Neuronal stem cell (in vitro differentiated cells): ENCODE measurements around the gene AP2M1.
A peak's percentile ranks its signal among the peaks of the same experiment; 100 is the strongest.

ENCODE experiments used
- DNase-seq: peaks from one replicate; pipeline ENCODE4 v3.0.0-alpha.2; 2013; ENCODE audit warnings: low spot score
- H2AFZ ChIP-seq: one replicate; pipeline ENCODE4 v1.6.1; 2013; ENCODE audit warnings: mild to moderate bottlenecking, low read length, inconsistent platforms
- H2AK5ac ChIP-seq: 2 replicates; pipeline ENCODE4 v1.6.1; 2013; ENCODE audit warnings: low read depth, mild to moderate bottlenecking, inconsistent platforms, low read length, moderate library complexity, mixed read lengths
- H2BK120ac ChIP-seq: 2 replicates; pipeline ENCODE4 v1.6.1; 2013; ENCODE audit warnings: low read depth, mild to moderate bottlenecking, inconsistent platforms, low read length, moderate library complexity, mixed read lengths
- H2BK12ac ChIP-seq: one replicate; pipeline ENCODE4 v1.6.1; 2013; ENCODE audit warnings: low read length, inconsistent platforms
- H2BK15ac ChIP-seq: 2 replicates; pipeline ENCODE4 v1.6.1; 2013; ENCODE audit warnings: mild to moderate bottlenecking, low read length, inconsistent platforms, mixed read lengths
- H2BK5ac ChIP-seq: one replicate; pipeline ENCODE4 v1.6.1; 2013; ENCODE audit warnings: inconsistent platforms, mild to moderate bottlenecking, low read length, moderate library complexity
- H3K14ac ChIP-seq: one replicate; pipeline ENCODE4 v1.6.1; 2013; ENCODE audit warnings: low read length, inconsistent platforms
- H3K18ac ChIP-seq: 2 replicates; pipeline ENCODE4 v1.6.1; 2013; ENCODE audit warnings: low read length, inconsistent platforms
- H3K23ac ChIP-seq: 2 replicates; pipeline ENCODE4 v1.6.1; 2013; ENCODE audit warnings: low read depth, mild to moderate bottlenecking, mixed read lengths, low read length, inconsistent platforms; ENCODE audit not compliant: poor library complexity
- H3K27ac ChIP-seq: replicated peaks from 3 replicates; pipeline ENCODE4 v1.5.1; 2013; ENCODE audit warnings: low read length, inconsistent platforms
- H3K27me3 ChIP-seq, 3 experiments: 2 replicates each; pipeline ENCODE4 v1.6.1; 2013; ENCODE audit warnings: low read length in 3 of 3, mild to moderate bottlenecking in 2 of 3, inconsistent platforms in 1 of 3, low read depth in 1 of 3, mixed read lengths in 1 of 3, moderate library complexity in 1 of 3; ENCODE audit not compliant: control insufficient read depth in 3 of 3, insufficient read depth in 3 of 3
- H3K36me3 ChIP-seq, 2 donors: replicated peaks in 1 of 2; 2 replicates each; pipeline ENCODE4 v1.6.1; 2013; ENCODE audit warnings: low read length in 2 of 2; ENCODE audit not compliant: control insufficient read depth in 2 of 2, insufficient read depth in 2 of 2
- H3K4ac ChIP-seq: 2 replicates; pipeline ENCODE4 v1.6.1; 2013; ENCODE audit warnings: inconsistent platforms, mild to moderate bottlenecking, low read length, moderate library complexity
- H3K4me1 ChIP-seq, 2 donors: 1 replicate in 1 of 2; 2 replicates in 1 of 2; pipeline ENCODE4 v1.6.1; 2013; ENCODE audit warnings: low read length in 2 of 2, low read depth in 1 of 2; ENCODE audit not compliant: control insufficient read depth in 2 of 2, insufficient read depth in 1 of 2
- H3K4me2 ChIP-seq: one replicate; pipeline ENCODE4 v1.6.1; 2013; ENCODE audit warnings: mild to moderate bottlenecking, low read length, inconsistent platforms; ENCODE audit not compliant: insufficient read depth, poor library complexity, severe bottlenecking
- H3K4me3 ChIP-seq, 2 donors: 2 replicates each; pipeline ENCODE4 v1.5.1; 2013; ENCODE audit warnings: low read length in 2 of 2, mild to moderate bottlenecking in 2 of 2, inconsistent platforms in 1 of 2, moderate library complexity in 1 of 2
- H3K79me1 ChIP-seq: one replicate; pipeline ENCODE4 v1.6.1; 2013; ENCODE audit warnings: low read depth, mild to moderate bottlenecking, inconsistent platforms, low read length, moderate library complexity
- H3K9ac ChIP-seq: one replicate; pipeline ENCODE4 v1.6.1; 2013; ENCODE audit warnings: mild to moderate bottlenecking, low read depth, low read length, inconsistent platforms; ENCODE audit not compliant: poor library complexity
- H3K9me3 ChIP-seq, 2 donors: replicated peaks in 1 of 2; 2 replicates each; pipeline versions ENCODE3 to v1.6.1; 2013; ENCODE audit warnings: low read length in 2 of 2, mild to moderate bottlenecking in 2 of 2, inconsistent platforms in 1 of 2, low read depth in 1 of 2, mixed read lengths in 1 of 2, moderate library complexity in 1 of 2; ENCODE audit not compliant: control insufficient read depth in 2 of 2, insufficient read depth in 1 of 2
- H4K8ac ChIP-seq: one replicate; pipeline ENCODE4 v1.6.1; 2013; ENCODE audit warnings: low read depth, mild to moderate bottlenecking, inconsistent platforms, low read length, moderate library complexity
- H4K91ac ChIP-seq: one replicate; pipeline ENCODE4 v1.6.1; 2013; ENCODE audit warnings: low read length, low read depth, mild to moderate bottlenecking, inconsistent platforms; ENCODE audit not compliant: poor library complexity
- WGBS, 2 donors: extraction: QIAGEN DNeasy Blood & Tissue Kit; methylation state at CpG; one replicate each; pipeline ENCODE4 v1.1.7; 2013; ENCODE audit warnings: missing lambda C conversion rate in 2 of 2, mixed read lengths in 1 of 2; ENCODE audit not compliant: insufficient read length in 2 of 2, insufficient replicate concordance in 1 of 2; ENCODE audit errors: extremely low coverage in 2 of 2; 5-methylcytosine and 5-hydroxymethylcytosine counted together

Gene AP2M1

DNA sequence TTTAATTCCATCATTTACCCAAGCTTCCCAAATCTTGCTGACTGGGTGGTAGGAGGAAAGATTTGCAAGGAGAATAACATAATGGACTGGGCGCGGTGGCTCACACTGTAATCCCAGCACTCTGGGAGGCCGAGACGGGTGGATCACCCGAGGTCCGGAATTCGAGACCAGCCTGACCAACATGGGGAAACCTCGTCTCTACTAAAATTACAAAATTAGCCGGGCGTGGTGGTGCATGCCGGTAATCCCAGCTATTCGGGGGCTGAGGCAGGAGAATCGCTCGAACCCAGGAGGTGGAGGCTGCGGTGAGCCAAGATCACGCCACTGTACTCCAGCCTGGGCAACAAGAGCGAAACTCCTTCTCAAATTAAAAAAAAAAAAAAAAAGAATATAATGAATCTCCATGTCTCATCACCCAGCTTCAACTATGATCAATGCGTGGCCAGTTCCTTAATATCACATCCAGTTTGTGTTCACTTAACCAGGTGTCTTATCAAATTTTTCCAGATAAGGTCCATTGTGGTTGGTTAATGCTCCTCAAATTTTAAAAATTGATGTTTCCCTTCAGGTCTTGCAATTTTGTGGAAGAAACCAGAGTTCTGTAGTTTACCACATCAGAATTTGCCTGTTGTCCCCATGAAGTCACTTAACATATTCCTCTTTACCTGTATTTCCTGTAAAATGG lies 10.0 kb downstream of the AP2M1 start:
- no CpG with 5 or more reads among the region's 18 CpGs for WGBS, 2 donors
- H3K14ac ChIP-seq, result no peak overlapping the region
- H3K18ac ChIP-seq, result no peak overlapping the region
- no peak overlapping the region for H3K4ac ChIP-seq
- H2BK15ac ChIP-seq, result no peak overlapping the region
- H2BK12ac ChIP-seq, result no peak overlapping the region
- no peak overlapping the region for H3K4me2 ChIP-seq
- peaks cover 4 to 7% of the 10 kb centered on the region in 2 donors for H3K4me1 ChIP-seq
- H4K91ac ChIP-seq, result no peak overlapping the region
- no peak overlapping the region for H2BK5ac ChIP-seq
- no peak overlapping the region for H3K9ac ChIP-seq
- peaks cover 56 to 77% of the 10 kb centered on the region in 2 donors for H3K36me3 ChIP-seq
- no peaks in the 10 kb centered on the region for H3K9me3 ChIP-seq
- peaks cover 14% of the 10 kb centered on the region for H3K79me1 ChIP-seq
- H2BK120ac ChIP-seq, result no peak overlapping the region
- H2AFZ ChIP-seq, result no peak overlapping the region
- no peak overlapping the region for H3K23ac ChIP-seq
- no peaks in the 10 kb centered on the region for H3K27me3 ChIP-seq
- no peak overlapping the region for H4K8ac ChIP-seq
- peak overlapping the region in 1 of 2 donors; percentile 50 for H3K4me3 ChIP-seq
- H3K27ac ChIP-seq, result no peak overlapping the region
- H2AK5ac ChIP-seq, result no peak overlapping the region
- DNase-seq, result no peak

DNA sequence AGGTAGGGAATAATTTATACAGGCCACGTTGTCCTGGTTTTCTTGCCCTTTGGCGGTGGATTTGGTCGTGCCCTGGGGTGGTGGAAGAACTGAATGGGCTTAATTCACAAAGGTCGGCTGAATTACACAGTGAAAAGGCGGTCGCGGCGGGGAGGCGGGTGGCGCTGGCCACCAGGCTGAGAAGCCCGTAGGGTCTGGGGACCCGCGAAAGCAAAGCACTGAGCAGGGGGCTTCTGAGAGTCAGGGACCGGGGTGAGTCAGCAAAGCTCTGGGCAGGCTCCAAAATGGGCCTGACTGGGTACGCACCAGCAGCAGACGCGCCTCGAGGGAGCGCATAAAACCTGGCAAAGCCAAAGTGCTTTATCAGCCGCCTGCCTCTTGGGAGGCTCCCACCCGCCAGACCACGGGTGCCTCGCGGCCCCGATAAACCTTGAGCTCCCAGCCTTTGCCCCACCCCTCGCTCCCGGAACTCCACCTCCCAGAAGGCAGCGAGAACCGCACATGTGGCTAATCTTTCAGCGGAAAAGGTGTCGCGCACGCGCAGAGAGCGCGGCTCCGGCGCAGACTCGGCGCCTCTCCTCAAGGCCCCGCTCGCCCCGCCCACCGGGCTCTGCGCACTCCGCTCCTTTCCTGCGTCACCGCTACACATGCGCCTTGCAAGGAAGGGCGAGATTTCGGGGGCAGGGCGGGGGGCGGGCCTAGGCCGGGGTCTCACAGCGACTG lies 11.0 kb downstream of the AP2M1 start:
- Histone ChIP-seq H3K23ac (peak overlapping the region; percentile 57), H2AK5ac (no peak overlapping the region), H2BK15ac (no peak overlapping the region), H2AFZ (peak overlapping the region; percentile 84), H3K9ac (peak overlapping the region; percentile 24), H3K18ac (peak overlapping the region; percentile 56), H3K27me3 (no peaks in the 10 kb centered on the region), H3K14ac (no peak overlapping the region), H4K91ac (no peak overlapping the region), H3K9me3 (no peaks in the 10 kb centered on the region), H3K4ac (no peak overlapping the region), H3K4me2 (peak overlapping the region; percentile 72), H2BK12ac (no peak overlapping the region), H3K4me1 (peaks cover 4 to 7% of the 10 kb centered on the region in 2 donors), H3K79me1 (peaks cover 17% of the 10 kb centered on the region), H3K36me3 (peaks cover 54 to 77% of the 10 kb centered on the region in 2 donors), H3K4me3 (peak overlapping the region; percentile 80 to 91), H2BK5ac (no peak overlapping the region), H4K8ac (no peak overlapping the region), H2BK120ac (no peak overlapping the region), H3K27ac (peak overlapping the region; percentile 88)
- peak; percentile 99 for DNase-seq
- WGBS, 2 donors, result no CpG with 5 or more reads among the region's 55 CpGs

- peak within 1 kb of the TSS; percentile 57 for H3K23ac ChIP-seq
- H3K27me3 ChIP-seq, result no peaks in the 10 kb centered on the region
- peak within 1 kb of the TSS; percentile 32 for H3K14ac ChIP-seq
- no peak within 1 kb of the TSS for H4K8ac ChIP-seq
- H2BK5ac ChIP-seq, result no peak within 1 kb of the TSS
- H2BK15ac ChIP-seq, result no peak within 1 kb of the TSS
- no peak for DNase-seq
- peaks cover 17% of the 10 kb centered on the region for H3K79me1 ChIP-seq
- H3K18ac ChIP-seq, result peak within 1 kb of the TSS; percentile 90
- no peaks in the 10 kb centered on the region for H3K9me3 ChIP-seq
- H2AK5ac ChIP-seq, result peak within 1 kb of the TSS; percentile 56
- no peak within 1 kb of the TSS for H4K91ac ChIP-seq
- H3K4me1 ChIP-seq, result peaks cover 4 to 7% of the 10 kb centered on the region in 2 donors
- peak within 1 kb of the TSS; percentile 93 for H3K4me2 ChIP-seq
- WGBS, 2 donors, result no CpG with 5 or more reads among the region's 45 CpGs
- H3K4ac ChIP-seq, result peak within 1 kb of the TSS; percentile 84
- peak within 1 kb of the TSS; percentile 98 for H3K9ac ChIP-seq
- peak within 1 kb of the TSS; percentile 84 for H2AFZ ChIP-seq
- H3K36me3 ChIP-seq, result peaks cover 52 to 77% of the 10 kb centered on the region in 2 donors
- peak within 1 kb of the TSS; percentile 80 to 91 for H3K4me3 ChIP-seq
- peak within 1 kb of the TSS; percentile 48 for H2BK120ac ChIP-seq
- no peak within 1 kb of the TSS for H2BK12ac ChIP-seq
- H3K27ac ChIP-seq, result peak within 1 kb of the TSS; percentile 88
Measured at GRCh38 chr3:184186184-184186901, 11.7 kb downstream of the AP2M1 start, which contains the start of gene ABCF3. TSS of gene ABCF3 (plus strand) at chr3:184186199. CDS start at chr3:184186208, 9 bp downstream.

DNA sequence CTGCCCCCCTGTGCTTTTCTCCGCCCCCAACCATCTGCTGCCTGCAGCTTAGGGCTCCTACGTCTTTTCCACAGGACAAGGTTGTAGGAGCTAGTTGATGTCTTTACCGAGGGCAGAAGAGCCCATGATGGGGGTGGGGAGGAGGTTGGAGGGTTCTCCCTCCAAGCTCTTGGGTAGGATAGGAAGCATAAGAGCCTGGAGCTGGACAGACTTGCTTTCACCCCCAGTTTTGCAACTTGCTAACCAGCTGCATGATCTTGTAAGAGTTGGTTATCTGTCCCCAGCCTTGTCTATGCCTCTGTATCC lies 12.2 kb downstream of the AP2M1 start:
- no CpG with 5 or more reads among the region's 3 CpGs for WGBS, 2 donors
- Histone ChIP-seq H2AK5ac (no peak overlapping the region), H2BK12ac (no peak overlapping the region)

More for the DNA sequence above, 12.2 kb downstream of the AP2M1 start:
- Histone ChIP-seq H3K23ac (no peak overlapping the region), H4K8ac (no peak overlapping the region), H3K4me1 (peaks cover 4 to 7% of the 10 kb centered on the region in 2 donors), H3K79me1 (peaks cover 17% of the 10 kb centered on the region), H3K4ac (no peak overlapping the region), H2BK15ac (no peak overlapping the region), H3K14ac (no peak overlapping the region), H3K4me2 (peak overlapping the region; percentile 93), H2BK120ac (no peak overlapping the region), H3K9me3 (no peaks in the 10 kb centered on the region), H4K91ac (no peak overlapping the region), H2AFZ (no peak overlapping the region), H3K27ac (no peak overlapping the region), H3K27me3 (no peaks in the 10 kb centered on the region), H3K36me3 (peaks cover 48 to 76% of the 10 kb centered on the region in 2 donors), H3K18ac (no peak overlapping the region), H3K9ac (peak overlapping the region; percentile 98), H2BK5ac (no peak overlapping the region), H3K4me3 (peak overlapping the region; percentile 80 to 91)
- no peak for DNase-seq
